Activated CD8-positive, alpha-beta memory T cell treated with anti-CD3 and anti-CD28 coated beads, Interleukin-2, amount 50 U/mL, for 1 hour (primary cell): ENCODE results near the gene THAP12.

ENCODE experiments used
- DNase-seq: peaks from one replicate; pipeline ENCODE4 v3.0.0-alpha.2; 2020; ENCODE audit errors: extremely low read depth

The THAP12 gene

DNA sequence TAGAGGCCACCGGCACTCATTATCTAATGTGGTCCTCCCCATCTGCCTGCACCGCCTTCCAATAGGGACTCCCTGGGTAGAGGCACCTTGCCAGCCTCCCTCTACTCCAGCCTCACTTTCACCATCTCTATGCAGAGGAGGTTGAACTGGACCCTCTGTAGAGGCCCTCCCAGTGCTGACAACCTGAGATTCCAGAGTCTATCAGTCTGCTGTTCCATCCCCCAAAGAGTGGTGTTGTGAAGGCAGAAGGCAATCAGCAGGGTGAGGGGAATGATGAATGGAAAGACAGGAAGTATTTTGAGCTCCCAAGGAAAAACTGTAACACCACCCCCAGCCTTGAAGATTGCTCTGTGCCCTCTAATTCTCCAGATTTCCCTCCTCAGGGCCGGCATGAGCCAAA lies 77.9 kb downstream of the THAP12 start:
- no peak for DNase-seq
